GM12865 (cell line): ENCODE results near the gene ENG.

Source experiments
- DNase-seq: peaks from one replicate; pipeline ENCODE4 v3.0.0; 2010; ENCODE audit warnings: low read depth
- H3K4me3 ChIP-seq: 2 replicates; pipeline ENCODE4 v1.5.1; 2011; ENCODE audit warnings: mild to moderate bottlenecking, low read depth, low read length, control low read depth
- CTCF ChIP-seq: IDR thresholded peaks from 2 replicates; pipeline ENCODE4 v1.5.1; 2011; ENCODE audit warnings: low read length, control low read depth, low read depth, inconsistent platforms; ENCODE audit not compliant: insufficient read depth; ENCODE audit errors: missing control alignments

The ENG gene

GRCh38 chr9:127789179-127789578, 65.3 kb downstream of the ENG start:
- TF ChIP-seq CTCF, result no peak
- no peak overlapping the region for H3K4me3 ChIP-seq
- no peak for DNase-seq

DNA sequence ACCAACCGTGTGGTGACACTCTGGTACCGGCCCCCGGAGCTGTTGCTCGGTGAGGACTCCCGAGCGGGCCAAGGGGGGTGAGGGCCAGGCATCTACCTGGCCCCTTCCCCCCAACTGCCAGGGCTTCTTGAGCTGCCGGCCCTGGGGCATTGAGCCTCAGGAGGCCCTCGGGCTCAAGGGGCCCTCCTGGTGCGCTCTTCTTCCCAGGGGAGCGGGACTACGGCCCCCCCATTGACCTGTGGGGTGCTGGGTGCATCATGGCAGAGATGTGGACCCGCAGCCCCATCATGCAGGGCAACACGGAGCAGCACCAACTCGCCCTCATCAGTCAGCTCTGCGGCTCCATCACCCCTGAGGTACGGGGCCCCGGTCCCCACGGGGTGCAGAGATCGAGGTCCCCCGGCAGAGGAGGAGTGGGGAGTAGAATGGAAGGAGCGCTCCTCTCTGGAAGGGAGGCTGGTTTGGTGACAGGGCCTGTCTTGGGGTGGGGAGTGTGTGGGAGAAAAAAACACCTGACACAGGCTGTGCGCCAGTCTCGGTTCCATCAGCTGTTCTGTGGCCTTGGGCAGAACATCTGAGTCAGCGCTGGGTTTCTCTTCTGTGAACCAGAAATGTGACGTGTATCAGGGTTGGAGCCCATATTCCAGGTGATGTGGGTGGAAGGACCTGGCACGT, 66.0 kb downstream of the ENG start:
- H3K4me3 ChIP-seq, result no peak overlapping the region
- TF ChIP-seq CTCF, result no peak
- DNase-seq, result no peak

- TF ChIP-seq CTCF, result no peak
- peak overlapping the region; percentile 92 for H3K4me3 ChIP-seq
- DNase-seq, result no peak
Measured at GRCh38 chr9:127786773-127787104, 67.7 kb downstream of the ENG start.

GRCh38 chr9:127785933-127786772, 68.3 kb downstream of the ENG start, which contains the start of gene CDK9:
Gene CDK9 (plus strand): TSS chr9:127786034. CDS start chr9:127786149, 115 bp downstream.
- peak; percentile 11 for TF ChIP-seq CTCF
- H3K4me3 ChIP-seq, result peak within 1 kb of the TSS; percentile 92
- DNase-seq, result peak; percentile 96

DNA sequence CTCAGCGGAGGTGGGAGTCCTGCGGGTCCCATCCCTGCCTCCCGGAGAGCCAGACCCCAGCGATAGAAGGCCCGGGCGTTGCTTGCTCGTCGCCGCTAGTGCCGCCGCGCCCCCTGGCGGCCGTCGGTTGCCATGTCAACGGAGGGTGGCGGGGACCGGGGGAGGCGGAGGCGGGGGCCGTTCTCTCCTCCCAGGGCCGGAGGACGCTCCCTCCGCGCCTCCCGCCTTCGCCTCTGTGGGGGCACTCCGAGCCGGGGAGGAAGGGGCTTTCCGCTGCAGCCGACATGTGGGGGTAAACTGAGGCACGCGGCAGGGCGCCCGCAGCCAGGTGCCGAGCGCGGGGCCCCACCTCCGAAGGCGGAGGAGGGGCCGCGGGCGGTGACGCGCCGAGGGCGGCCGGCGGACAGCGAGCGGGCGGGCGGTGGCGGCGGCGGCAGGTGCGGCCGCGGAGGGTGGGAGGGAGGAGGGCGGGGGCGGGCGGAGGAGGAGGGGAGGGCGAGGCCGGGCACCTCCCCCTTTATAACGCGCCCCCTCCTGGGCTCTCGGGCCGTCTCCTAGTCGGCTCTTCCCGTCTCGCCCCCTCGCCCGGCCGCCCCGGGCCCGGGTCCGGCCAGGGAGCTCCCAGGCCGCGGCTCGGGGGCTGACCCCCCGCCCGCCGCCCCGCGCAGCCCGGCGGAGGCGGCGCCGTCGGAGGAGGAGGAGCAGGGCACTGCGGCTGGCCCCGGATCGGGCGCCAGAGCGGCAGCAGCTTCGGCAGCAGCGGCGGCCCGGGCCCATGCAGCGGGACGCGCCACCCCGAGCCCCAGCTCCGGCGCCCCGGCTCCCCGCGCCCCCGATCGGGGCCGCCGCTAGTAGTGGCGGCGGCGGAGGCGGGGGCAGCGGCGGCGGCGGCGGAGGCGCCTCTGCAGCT, 69.2 kb downstream of the ENG start:
- peak; percentile 88 for TF ChIP-seq CTCF
- DNase-seq, result peak; percentile 91
- peak overlapping the region; percentile 59 for H3K4me3 ChIP-seq

GRCh38 chr9:127783111-127784008, 71.1 kb downstream of the ENG start:
- H3K4me3 ChIP-seq, result no peak overlapping the region; the same call in 1 of the 2 replicates
- no peak for TF ChIP-seq CTCF
- peak; percentile 84 for DNase-seq
